ACHN (cell line): ENCODE data around the gene ZNF292.
"Not testable (repeated sequence)": the region's sequence is repeated elsewhere in the genome, so short reads cannot be mapped to it uniquely, and the experiment has no call there.

ENCODE experiments used
- DNase-seq: peaks from one replicate; pipeline ENCODE4 v3.0.0-alpha.2; 2015
- in situ Hi-C: cut with HindIII; loops from 2 replicates; pipeline ENCODE4 v1.10.0; 2017; ENCODE audit warnings: low sequenced_read_pairs, low pct_ligation_motif_present, low pct_unique_long_range_greater_than_20kb

Gene ZNF292

DNA sequence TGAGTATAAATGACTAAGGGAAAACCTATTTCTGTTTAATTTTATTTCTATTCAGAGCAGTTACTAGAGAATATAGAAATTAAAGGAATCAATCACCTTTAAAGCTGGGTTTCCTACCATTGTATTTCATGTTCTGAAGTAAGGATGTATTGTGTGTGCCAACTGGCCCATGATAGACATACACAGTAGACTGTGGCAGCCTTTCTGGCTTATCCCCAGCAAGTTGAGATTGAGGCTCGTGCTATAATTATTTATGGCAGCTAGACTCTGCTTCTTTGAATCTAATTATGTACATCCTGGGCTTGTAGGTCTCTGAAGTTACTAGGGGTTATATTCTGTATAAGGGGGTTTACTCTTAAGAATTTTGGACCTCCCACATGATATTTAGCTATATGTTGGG lies 44.4 kb downstream of the ZNF292 start:
- DNase-seq = no peak
- in situ Hi-C loops = no loop called here

DNA sequence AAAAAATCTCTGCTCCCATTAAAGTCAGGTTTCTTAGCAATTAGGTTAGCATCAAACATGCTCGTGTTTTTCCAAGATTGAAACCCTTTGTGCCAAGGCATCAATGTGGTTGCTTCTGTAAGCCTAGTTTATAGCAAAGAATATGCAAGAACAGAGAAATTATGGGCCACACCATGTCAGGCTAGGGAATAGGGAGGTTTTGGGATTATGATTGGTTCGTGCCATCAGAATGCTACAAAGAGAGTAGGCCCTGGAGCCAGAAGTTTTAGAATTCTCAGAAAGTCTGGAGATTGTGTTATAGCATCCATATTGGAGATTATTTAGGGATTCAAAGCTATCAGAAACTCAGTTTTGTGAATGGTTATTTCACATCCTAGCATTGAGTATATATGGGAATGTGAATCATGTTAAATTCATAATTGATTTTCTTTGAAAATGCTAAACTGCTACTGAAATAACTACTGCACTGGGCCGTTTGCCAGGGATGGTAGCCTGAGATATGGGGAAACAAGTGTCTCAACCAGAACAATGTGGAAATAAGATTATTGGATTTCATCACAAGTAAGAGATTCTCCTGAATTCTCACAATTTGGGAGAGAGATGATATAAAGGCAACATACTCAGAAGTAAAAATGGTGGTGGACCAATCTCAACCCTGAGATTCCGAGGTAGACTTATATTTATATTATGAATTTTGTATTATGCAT lies 45.3 kb downstream of the ZNF292 start:
- DNase-seq = no peak

DNA sequence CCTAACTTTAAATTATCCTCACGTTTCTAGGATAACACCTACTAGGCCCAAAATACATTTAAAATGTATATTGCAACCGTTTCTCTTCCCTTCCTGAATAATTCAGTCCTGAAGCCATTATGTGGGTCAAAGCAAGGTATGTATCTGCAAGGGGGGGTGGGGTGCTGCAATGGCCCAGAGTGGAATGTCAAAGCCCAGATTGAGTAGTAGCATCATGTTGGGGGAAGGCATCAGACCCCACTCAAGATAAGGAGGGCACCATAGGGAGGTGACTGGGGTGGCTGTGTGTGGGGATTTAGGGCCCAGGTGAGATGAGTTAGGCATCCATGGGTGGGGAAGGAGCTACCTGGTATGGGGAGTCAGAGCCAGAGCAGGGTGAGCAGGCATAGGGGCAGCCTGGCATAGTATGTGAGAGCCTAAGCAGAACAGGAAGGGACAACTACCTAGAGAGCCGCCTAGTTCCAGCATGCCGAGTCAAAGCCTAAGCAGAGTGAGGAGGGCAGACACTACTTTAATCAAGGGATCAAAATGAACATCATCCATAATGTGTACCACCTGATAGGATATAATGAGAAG lies 48.2 kb downstream of the ZNF292 start:
- DNase-seq = no peak
- in situ Hi-C loops = no loop called here

More for the DNA sequence above, 45.3 kb downstream of the ZNF292 start:
- in situ Hi-C loops = no loop called here

GRCh38 chr6:87209812-87210211 lies 54.4 kb downstream of the ZNF292 start:
- in situ Hi-C loops = no loop called here
- no peak for DNase-seq

GRCh38 chr6:87210979-87211378 lies 55.6 kb downstream of the ZNF292 start:
- in situ Hi-C loops = no loop called here
- no peak for DNase-seq

- in situ Hi-C loops = no loop called here
- DNase-seq = no peak
Measured at GRCh38 chr6:87212596-87212995, 57.2 kb downstream of the ZNF292 start.

GRCh38 chr6:87213364-87213763 lies 58.0 kb downstream of the ZNF292 start:
- in situ Hi-C loops = no loop called here
- no peak for DNase-seq

DNA sequence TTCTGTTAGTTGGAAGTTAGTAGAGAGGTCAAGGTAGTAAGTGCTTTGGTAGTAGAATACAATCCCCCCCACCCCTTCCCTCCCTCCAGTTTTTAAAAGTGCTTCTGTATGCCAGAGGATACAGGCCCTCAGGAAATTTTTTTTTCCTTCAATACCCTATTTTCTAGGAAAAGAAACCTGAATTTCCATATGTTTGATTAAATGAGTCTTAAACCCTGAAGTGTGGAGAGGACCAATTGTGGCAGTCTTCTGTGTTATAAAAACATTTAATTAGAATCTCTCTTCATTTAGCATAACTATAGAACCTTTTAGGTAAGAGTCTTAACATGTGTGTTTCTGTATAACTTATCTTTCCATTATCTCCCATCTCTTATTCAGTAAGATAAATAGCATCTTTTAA lies 59.5 kb downstream of the ZNF292 start:
- DNase-seq = no peak
- in situ Hi-C loops = no loop called here

- no peak for DNase-seq
- in situ Hi-C loops = no loop called here
Measured at GRCh38 chr6:87220997-87221396, 65.6 kb downstream of the ZNF292 start.

DNA sequence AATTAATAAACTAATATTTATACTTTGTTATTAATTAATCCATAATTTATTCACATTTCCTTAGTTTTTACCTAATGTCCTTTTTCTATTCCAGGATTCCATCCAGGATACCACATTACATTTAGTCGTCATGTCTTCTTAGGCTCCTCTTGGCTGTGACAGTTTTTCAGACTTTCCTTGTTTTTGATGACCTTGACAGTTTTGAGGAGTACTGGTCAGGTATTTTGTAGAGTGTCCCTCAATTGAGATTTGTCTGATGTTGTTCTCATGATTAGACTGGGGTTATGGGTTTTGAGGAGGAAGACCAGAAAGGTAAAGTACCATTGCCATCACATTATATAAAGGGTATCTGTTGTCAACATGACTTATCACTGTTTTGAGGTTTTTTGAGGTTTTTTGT lies 67.3 kb downstream of the ZNF292 start:
- no peak for DNase-seq
- in situ Hi-C loops = no loop called here

DNA sequence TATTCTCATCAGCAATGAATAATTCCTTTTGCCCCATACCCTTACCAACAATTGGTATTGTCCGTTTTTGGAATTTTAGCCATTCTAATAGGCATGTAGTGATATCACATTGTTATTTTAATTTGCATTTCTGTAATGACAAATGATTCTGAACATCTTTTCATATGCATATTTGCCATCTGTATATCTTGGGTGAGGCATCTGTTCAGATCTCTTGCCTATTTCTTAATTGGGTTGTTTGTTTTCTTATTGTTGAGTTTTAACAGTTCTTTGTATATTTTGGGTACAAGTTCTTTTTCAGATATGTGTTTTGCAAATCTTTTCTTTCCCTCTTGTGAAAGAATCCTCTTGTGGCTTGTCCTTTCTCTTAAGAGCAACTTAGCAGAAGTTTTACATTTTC lies 69.6 kb downstream of the ZNF292 start:
- in situ Hi-C loops = no loop called here
- DNase-seq = no peak

GRCh38 chr6:87225511-87225910 lies 70.1 kb downstream of the ZNF292 start:
- no peak for DNase-seq
- in situ Hi-C loops = no loop called here

DNA sequence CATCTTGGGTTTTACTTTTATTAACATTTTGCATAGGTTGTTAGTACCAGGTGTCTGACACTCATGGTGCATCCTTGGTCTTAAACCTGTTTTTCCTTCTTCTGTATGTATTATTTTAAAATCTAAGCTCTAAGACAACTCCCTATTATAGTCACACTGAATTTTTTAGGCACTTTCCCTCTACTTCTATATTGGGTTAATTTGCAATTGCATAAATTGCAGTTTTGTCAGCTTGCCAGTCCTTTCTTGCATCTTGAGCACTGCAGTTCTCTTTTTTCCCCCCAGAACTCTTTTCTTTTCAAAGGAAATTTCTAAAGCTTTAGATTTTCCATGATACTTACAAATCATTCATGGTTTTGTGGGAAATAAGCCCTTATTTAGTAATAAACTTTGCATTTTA lies 70.6 kb downstream of the ZNF292 start:
- no peak for DNase-seq
- in situ Hi-C loops = no loop called here

- in situ Hi-C loops = no loop called here
- DNase-seq = no peak
Measured at GRCh38 chr6:87230801-87231200, 75.4 kb downstream of the ZNF292 start.

GRCh38 chr6:87237804-87238203 lies 82.4 kb downstream of the ZNF292 start:
- in situ Hi-C loops = no loop called here
- peak; percentile 29 for DNase-seq

- in situ Hi-C loops, DNase-seq: not testable (repeated sequence)
Measured at GRCh38 chr6:87239098-87239635, 83.8 kb downstream of the ZNF292 start.

GRCh38 chr6:87241304-87241703 lies 85.9 kb downstream of the ZNF292 start:
- in situ Hi-C loops = no loop called here
- peak; percentile 3 for DNase-seq

DNA sequence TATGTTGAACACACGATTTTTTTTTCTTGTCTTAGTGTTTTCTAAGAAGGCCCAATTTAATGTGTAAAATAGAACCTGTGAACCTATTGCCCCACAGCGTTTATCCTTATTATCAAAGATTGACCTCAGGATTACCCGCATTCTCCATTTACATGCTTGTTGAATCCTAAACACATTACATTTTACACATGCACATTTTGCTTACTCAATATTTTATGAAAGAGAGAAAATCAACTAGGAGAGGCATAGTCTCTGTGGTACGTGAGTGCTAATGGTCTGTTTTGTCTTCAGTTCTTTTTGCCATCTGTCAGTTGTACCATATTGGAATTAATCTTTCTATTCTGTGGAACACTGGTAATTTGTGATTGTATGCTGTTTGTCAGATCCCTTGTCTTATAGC lies 86.9 kb downstream of the ZNF292 start:
- in situ Hi-C loops = no loop called here
- no peak for DNase-seq

DNA sequence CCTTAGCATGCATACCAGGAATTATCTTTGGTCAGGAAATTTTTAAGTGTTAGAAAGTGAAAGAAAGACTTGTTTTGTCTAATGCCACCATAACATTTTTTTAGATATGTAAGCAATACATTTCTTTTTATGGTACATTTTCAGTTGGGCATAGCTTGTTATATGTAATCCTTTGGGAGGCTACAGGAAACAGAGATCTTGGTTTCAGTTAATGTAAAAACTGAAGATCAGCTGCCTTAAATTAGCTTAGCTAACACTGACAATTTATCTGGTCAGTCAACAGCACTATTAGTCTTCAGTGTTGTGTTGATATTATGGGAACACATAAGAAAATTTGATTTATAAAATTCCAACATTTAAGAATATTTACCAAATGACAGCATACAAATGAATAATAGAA lies 88.4 kb downstream of the ZNF292 start:
- in situ Hi-C loops = no loop called here
- DNase-seq = no peak

DNA sequence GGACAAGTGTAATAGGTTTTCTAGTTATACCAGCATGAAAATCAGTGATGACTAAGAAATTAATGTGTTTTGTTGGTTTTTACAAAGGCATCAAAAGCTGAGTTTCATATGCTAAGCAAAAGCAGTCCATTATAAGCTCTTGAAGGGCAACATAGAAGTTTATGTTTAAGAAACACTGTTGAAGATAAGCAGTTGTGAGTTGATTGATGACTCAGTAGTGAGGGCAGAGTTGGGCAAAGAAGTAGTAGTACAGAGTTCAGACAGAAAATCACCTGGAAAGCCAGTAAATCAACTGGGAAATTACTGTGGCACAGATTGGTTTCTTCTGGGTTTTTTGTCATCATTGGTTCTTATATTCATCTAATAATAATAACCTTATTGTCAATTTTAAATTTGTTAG lies 89.0 kb downstream of the ZNF292 start:
- DNase-seq = no peak
- in situ Hi-C loops = no loop called here
